Hepatic stellate cell (primary cell): ENCODE data around the gene ADCY2.

Experiments used
- DNase-seq: peaks from one replicate; pipeline ENCODE4 v3.0.0; 2011; ENCODE audit warnings: low spot score

Gene ADCY2

DNA sequence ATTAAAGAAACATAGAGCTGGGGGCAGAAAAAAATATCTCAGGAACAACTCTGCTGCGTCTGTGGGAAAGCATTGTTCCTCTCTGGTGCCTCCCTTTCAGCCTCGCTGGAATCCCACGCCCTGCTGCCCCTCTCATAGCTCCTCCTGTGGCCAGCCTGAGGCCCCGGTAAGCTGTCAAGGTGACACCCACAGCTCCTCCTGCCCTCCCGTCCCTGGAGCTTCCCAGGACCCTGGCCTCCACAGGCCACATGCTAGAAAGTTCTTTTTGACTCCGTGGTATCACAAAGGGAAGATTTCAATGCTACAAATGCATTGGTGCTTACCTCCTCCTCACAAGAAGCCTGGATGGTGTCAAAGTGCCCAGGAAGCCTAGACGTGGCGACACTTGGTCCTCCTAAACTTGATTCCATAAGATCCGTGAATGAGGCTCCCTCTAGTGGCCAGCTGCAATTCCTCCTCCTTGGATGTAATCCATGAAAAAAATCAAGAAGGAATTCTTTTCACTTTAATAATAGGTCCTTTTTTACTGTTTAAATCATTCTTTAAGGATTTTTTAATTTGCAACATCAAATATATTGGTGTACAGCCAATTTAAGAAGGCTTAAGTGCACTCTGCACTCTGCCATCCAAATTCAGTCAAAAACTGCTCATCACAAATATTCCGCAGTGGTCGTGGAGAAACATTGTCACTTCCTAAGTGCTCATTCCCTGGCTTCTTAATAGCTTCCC is 350.1 kb downstream of the ADCY2 start:
- DNase-seq: peak; percentile 55

DNA sequence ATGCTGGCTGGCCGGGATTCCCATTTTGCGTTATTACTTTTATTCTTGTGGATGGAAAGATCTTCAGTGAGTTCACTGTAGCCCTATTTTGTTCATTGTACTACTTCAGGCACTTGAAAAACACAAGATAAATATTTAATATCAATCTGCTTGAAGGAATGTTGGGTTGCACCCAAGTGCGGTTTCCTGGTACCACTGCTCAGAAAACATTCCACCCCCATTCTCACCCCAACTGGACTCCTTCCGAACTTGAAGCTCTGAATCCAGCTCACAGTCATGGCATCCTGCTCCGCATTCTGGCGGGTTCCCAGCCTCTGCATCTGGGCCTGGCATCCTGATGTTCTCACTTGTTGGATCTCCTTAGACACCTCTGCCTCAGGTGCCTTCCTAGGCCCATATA is 351.8 kb downstream of the ADCY2 start:
- no peak for DNase-seq

GRCh38 chr5:7749626-7750025 is 353.7 kb downstream of the ADCY2 start:
- DNase-seq: no peak

DNA sequence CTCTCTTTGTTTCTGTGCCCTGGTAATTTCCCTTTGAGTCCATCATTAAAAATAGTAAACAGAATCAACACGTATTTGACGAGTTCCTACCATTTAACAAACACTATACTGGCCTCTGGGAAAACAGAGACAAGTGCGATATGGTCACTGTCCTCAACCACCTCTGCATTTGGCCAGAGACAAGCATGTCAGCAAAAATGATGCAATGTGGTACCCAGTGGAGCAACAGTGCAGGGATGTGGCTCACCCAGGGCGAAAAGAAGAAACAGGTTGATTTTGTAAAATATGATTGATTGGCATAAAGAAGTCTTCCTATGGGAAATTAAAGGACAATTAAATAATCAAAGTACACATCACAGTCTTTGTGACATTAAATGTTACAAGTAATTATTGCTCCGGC is 355.9 kb downstream of the ADCY2 start:
- no peak for DNase-seq

DNA sequence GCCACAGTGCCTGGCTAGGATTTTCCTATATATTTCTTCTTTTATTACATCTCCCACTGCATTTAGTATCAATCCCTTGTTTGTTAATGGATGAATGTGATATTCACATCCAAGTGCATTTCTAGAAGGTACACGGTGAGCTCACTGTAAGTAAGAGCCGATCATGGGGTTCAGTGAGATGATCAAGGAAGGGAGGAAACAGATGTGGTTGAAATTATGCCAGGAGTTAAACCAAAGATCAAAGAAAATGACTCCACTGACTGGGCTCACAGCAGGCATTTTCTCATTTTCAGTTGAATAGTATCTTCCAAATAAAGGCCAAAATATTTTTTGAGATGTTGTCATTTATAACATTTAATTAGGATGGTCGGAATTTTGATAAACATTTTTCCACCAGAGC is 357.2 kb downstream of the ADCY2 start:
- no peak for DNase-seq

- no peak for DNase-seq
Measured at GRCh38 chr5:7753596-7753995, 357.7 kb downstream of the ADCY2 start.

DNA sequence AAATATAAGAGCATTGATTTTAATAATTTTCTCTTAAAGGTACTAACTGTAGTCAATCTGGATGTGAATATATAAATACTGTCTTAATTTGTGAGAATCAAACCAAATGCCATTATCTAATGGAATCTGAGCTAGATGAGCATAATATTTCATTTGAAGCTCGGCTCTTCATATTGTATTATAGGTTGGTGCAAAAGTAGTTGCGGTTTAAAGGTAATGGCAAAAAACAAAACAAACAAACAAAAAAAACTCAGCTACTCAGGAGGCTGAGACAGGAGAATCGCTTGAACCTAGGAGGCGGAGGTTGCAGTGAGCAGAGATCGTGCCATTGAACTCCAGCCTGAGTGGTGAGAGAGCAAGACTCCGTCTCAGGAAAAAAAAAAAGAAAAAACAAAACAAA is 358.6 kb downstream of the ADCY2 start:
- no peak for DNase-seq

GRCh38 chr5:7754997-7755596 is 359.2 kb downstream of the ADCY2 start:
- peak; percentile 12 for DNase-seq

DNA sequence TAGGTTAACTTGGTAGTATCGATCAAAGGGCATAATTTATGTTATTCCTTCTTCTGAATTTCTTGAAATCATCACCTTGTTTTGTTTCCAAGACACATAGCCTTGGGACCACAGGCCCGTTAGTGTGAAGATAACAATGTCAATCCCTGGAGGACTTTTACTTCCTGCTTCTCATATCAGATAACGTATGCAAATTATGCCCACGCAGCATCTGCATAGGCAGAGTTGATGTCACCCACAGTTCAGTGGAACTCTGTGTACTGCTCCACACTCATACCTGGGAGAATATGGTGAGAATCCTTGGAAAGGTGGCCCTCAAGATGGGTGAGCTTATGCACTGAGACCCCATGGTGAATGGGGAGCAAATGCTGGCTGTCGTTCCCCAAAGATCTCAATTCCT is 360.0 kb downstream of the ADCY2 start:
- DNase-seq: no peak

GRCh38 chr5:7756453-7756852 is 360.5 kb downstream of the ADCY2 start:
- DNase-seq: no peak

DNA sequence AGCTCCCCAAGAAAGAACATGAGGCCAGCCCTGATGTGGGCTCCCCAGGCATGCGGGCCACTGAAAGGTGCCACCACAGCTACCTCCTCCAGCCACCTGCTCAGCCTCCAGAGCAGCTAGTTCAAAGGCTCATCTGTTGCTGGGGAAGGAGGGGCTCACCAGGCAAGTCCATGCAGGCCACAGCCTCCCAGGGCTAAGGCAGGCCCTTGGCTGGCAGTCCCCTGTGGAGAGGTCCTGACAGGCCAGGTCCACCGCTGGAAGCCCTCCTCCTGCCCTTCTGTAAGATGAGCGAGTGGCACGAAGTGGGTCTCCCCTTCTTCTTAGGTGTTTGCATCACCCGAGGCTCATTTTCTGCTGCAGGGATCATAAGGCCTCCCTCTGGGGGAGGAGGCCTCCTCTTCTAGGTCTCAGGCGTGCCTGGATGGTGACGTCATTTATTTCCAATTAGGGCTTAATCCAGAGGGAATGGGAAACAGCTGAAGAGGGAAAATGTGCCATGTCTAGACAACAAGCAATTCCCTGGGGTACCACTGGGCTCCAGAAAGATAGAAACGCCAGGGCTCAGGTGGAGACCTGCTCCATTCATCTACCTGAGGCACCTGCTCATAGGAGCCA is 363.4 kb downstream of the ADCY2 start:
- DNase-seq: no peak

- no peak for DNase-seq
Measured at GRCh38 chr5:7759951-7760580, 364.1 kb downstream of the ADCY2 start.

DNA sequence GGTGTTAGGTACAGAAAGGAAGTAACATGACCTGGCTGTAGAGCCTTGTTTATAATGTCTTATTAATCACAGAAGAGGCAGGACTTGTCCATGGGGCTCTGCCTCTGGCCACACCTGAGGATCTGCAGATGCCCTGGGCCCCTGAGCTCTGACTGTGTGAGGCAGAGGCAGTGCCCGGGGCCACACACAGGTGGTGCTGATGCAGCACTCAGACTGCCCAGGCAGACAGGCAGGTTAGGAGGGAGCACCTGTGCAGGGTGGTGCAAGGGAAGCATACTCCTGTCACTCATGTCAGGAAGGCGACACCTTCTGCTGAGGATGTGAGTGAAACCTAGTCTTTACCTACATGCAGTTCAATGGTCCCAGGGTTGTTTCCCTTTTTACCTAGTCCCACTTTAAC is 366.3 kb downstream of the ADCY2 start:
- no peak for DNase-seq

DNA sequence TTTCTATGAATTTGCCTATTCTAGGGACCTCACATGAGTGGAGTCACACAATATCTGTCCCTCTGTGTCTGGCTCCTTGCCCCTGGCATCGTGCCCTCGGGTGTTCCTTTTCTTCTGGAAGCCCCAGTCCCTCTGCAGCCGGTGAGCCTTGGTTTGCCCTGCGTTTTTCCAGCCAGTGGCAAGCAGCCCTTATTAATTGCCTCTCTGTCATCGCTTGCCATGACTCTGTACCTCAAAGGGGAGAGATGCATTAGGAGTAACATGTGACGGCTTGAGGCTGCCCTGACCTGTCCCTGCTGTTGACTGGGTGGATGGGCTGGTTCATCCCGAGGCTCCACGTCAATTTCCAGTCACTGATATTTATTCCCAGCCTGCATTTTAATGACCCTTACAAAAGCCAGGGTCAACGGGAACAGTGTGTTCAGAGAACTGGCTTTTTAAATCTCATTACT is 367.7 kb downstream of the ADCY2 start:
- DNase-seq: no peak

- DNase-seq: no peak
Measured at GRCh38 chr5:7764452-7764851, 368.5 kb downstream of the ADCY2 start.

GRCh38 chr5:7770436-7770835 is 374.5 kb downstream of the ADCY2 start:
- DNase-seq: no peak

DNA sequence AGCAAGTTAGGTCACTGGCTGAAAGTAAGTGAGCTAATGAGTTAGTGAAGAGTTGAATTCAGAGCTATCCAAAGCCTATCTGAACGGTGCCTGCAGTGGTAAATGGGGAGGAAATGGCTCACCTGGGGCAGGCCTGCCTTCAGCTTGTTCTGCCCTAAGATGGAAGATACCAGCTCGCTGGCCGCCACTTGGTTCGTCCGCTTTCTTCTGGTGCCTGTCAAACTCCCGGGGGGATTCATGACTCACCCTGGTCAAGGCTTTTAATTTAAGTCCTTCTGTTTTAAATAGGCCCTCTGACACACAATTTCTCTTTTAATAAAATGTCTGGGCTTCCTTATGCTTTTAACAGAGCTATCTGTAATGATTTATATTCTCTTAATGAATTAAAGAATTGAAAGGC is 376.2 kb downstream of the ADCY2 start:
- no peak for DNase-seq

DNA sequence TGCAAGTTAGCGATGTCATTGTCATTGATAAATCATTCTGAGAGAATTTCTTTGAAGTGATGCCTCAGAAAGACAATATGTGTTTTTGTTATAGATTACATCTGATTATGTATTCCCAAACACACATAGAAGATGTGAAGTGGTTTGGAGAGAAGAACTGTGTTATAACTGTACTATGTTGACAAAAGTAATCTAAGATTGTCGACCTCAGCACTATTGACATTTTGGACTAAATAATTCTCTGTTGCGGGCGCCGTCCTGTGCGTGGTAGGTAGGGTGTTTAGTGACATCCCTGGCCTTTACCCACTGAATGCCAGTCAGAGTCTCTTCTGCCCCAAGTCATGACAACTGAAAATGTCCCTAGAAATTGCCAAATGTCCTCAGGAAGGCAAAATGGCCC is 377.2 kb downstream of the ADCY2 start:
- no peak for DNase-seq

DNA sequence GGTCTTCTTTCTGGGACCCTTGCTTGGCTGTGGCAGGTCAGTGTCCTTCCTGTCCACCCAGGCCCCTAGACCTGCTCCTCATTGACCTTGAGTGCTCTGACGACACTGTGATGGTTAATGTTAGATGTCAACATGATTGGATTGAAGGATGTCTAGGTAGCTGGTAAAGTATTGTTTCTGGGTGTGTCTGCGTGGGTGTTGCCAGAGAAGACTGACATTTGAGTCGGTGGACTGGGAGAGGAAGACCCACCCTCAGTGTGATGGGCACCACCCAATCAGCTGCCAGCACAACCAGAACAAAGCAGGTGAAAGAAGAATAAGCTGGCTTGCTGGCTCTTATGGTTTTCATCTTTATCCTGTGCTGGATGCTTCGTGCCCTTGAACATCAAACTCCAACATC is 380.5 kb downstream of the ADCY2 start:
- DNase-seq: no peak

DNA sequence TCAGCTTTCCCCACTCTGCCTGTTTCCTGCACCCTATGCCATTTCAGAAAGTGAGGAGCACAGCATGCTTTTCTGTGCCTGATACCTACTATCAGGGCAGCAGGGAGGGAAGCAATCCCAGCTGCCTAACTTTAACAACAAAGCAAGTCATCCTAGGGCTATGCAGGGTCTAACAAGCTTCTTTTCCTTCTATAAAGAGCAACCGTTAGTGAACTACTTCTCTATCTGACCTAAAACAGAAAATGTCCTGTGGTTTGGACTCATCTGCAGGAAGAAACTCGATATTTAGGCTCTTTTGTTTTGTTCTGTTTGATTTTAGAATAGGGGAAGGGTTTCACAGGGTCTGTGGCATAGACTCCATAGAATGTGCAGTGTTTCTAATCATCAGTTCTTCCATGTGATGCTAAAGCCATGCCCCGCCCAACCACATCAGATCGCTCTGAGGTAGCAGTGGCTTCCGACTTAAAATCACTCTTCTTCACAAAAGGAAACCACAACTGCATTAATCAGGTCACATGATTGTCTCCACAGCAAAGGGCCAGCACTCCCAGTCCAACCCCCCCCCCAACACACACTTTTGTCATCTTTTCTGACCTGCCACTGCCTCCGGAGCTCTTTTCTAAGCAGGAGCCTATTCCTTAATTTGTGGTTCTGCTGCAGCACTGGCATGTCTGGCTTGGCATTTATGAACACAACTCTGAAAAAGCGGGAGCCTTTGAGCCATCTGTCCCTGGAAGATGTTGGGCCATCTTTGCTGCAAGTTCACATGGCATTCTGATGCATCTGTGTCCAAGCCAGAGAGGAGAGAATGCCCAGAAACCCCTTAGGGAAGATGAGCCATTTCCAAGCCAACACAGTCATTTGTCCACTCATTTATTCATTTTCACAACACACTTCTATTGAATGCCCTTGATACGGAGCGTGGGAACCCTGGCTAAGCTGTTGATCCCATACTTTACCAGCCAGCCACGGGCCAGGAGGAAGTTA is 383.4 kb downstream of the ADCY2 start:
- DNase-seq: no peak

- no peak for DNase-seq
Measured at GRCh38 chr5:7781899-7782298, 386.0 kb downstream of the ADCY2 start.
